Right atrium auricular region (tissue), 2 donors: ENCODE results near the gene ADGRV1. TPM values are rescaled to one million over a fixed set of nuclear protein-coding genes. Genes with fewer than 3 reads are reported as not detected.

Experiments used
- DNase-seq: peaks from one replicate; pipeline ENCODE4 v3.0.0-alpha.2; 2019; ENCODE audit warnings: low spot score
- H3K27ac ChIP-seq, 2 donors: fragments of 200-600 bp; sonication (generic); 1 replicate in 1 of 2; 2 replicates in 1 of 2; pipeline ENCODE4 v1.5.1; 2016 to 2019
- H3K27me3 ChIP-seq, 2 donors: fragments of 200-600 bp; sonication (generic); one replicate each; pipeline versions ENCODE4 v1.5.1 to v1.6.0; 2017 to 2019
- H3K36me3 ChIP-seq: fragments of 200-600 bp; sonication (generic); one replicate; pipeline ENCODE4 v1.5.1; 2016
- H3K4me1 ChIP-seq, 2 donors: fragments of 200-600 bp; sonication (generic); one replicate each; pipeline versions ENCODE4 v1.5.1 to v1.6.0; 2017 to 2019
- H3K4me3 ChIP-seq, 2 donors: fragments of 200-600 bp; sonication (generic); 1 replicate in 1 of 2; 2 replicates in 1 of 2; pipeline ENCODE4 v1.5.1; 2017 to 2019; ENCODE audit warnings: mild to moderate bottlenecking in 1 of 2, moderate library complexity in 1 of 2
- H3K9me3 ChIP-seq, 2 donors: fragments of 200-600 bp; sonication (generic); one replicate each; pipeline ENCODE4 v1.5.1; 2019
- CTCF ChIP-seq, 2 donors: fragments of 200-600 bp; sonication (generic); IDR thresholded peaks; one replicate each; pipeline ENCODE4 v1.5.1; 2019; ENCODE audit warnings: antibody characterized with exemption in 2 of 2
- total RNA-seq, 2 donors: library from RNA; depleted of rRNA; stranded (reverse); fragments of >200 nt; gene quantifications; one replicate each; pipeline ENCODE4 v1.1.0, GENCODE V29; 2016

Gene ADGRV1
- total RNA-seq, 2 donors from 2014 or later = 1.4 to 1.8 TPM

GRCh38 chr5:91104062-91104448 lies 545.5 kb downstream of the ADGRV1 start:
- no peak for TF ChIP-seq CTCF (IDR thresholded peaks at IDR 0.05)
- Histone ChIP-seq H3K27ac (no peak overlapping the region), H3K4me1 (no peaks in the 10 kb centered on the region), H3K36me3 (no peaks in the 10 kb centered on the region), H3K4me3 (no peak overlapping the region), H3K9me3 (peaks cover 0 to 5% of the 10 kb centered on the region in 2 donors), H3K27me3 (no peaks in the 10 kb centered on the region)
- no peak for DNase-seq

- TF ChIP-seq CTCF (IDR thresholded peaks at IDR 0.05) = no peak
- no peak overlapping the region for H3K27ac ChIP-seq
- H3K4me1 ChIP-seq = peaks cover 0 to 22% of the 10 kb centered on the region in 2 donors
- peaks cover 0 to 5% of the 10 kb centered on the region in 2 donors for H3K9me3 ChIP-seq
- no peak overlapping the region for H3K4me3 ChIP-seq
- H3K27me3 ChIP-seq = no peaks in the 10 kb centered on the region
- no peaks in the 10 kb centered on the region for H3K36me3 ChIP-seq
- no peak for DNase-seq
These were observed 548.4 kb downstream of the ADGRV1 start for GRCh38 chr5:91106842-91107511.

- no peak for TF ChIP-seq CTCF (IDR thresholded peaks at IDR 0.05)
- Histone ChIP-seq H3K9me3 (peaks cover 0 to 5% of the 10 kb centered on the region in 2 donors), H3K4me3 (no peak overlapping the region), H3K27ac (peak overlapping the region in 1 of 2 donors; percentile 64), H3K4me1 (peaks cover 0 to 24% of the 10 kb centered on the region in 2 donors), H3K36me3 (no peaks in the 10 kb centered on the region), H3K27me3 (no peaks in the 10 kb centered on the region)
- no peak for DNase-seq
These were observed 551.0 kb downstream of the ADGRV1 start for GRCh38 chr5:91109634-91110033.

GRCh38 chr5:91110686-91111085 lies 552.1 kb downstream of the ADGRV1 start:
- H3K36me3 ChIP-seq = no peaks in the 10 kb centered on the region
- H3K4me1 ChIP-seq = peaks cover 0 to 24% of the 10 kb centered on the region in 2 donors
- DNase-seq = no peak
- H3K9me3 ChIP-seq = peaks cover 0 to 5% of the 10 kb centered on the region in 2 donors
- peak overlapping the region; percentile 61 to 64 for H3K27ac ChIP-seq
- TF ChIP-seq CTCF (IDR thresholded peaks at IDR 0.05) = no peak
- no peaks in the 10 kb centered on the region for H3K27me3 ChIP-seq
- H3K4me3 ChIP-seq = no peak overlapping the region

GRCh38 chr5:91111473-91112238 lies 553.1 kb downstream of the ADGRV1 start:
- Histone ChIP-seq H3K9me3 (no peaks in the 10 kb centered on the region), H3K27ac (peak overlapping the region; percentile 61 to 64), H3K4me1 (peaks cover 0 to 24% of the 10 kb centered on the region in 2 donors), H3K36me3 (no peaks in the 10 kb centered on the region), H3K4me3 (no peak overlapping the region), H3K27me3 (no peaks in the 10 kb centered on the region)
- no peak for TF ChIP-seq CTCF (IDR thresholded peaks at IDR 0.05)
- no peak for DNase-seq
